PC-3 (cell line): ENCODE results near the gene TTC27.

Experiments used
- CTCF ChIP-seq: fragments of 300-600 bp; sonication (generic); conservative IDR thresholded peaks from 2 replicates; pipeline ENCODE4 v1.5.1; 2017; ENCODE audit warnings: antibody characterized with exemption, low read depth, mild to moderate bottlenecking, low read length
- EZH2 ChIP-seq: fragments of 300-600 bp; sonication (generic); IDR thresholded peaks from one replicate; pipeline ENCODE4 v1.6.1; 2017; ENCODE audit warnings: antibody characterized with exemption, mild to moderate bottlenecking, low read length; ENCODE audit not compliant: unreplicated experiment
- EZH2phosphoT487 ChIP-seq: fragments of 300-600 bp; sonication (generic); IDR thresholded peaks from 2 replicates; pipeline ENCODE4 v1.6.1; 2018; ENCODE audit warnings: mild to moderate bottlenecking, antibody characterized with exemption, low read length, borderline replicate concordance

DNA sequence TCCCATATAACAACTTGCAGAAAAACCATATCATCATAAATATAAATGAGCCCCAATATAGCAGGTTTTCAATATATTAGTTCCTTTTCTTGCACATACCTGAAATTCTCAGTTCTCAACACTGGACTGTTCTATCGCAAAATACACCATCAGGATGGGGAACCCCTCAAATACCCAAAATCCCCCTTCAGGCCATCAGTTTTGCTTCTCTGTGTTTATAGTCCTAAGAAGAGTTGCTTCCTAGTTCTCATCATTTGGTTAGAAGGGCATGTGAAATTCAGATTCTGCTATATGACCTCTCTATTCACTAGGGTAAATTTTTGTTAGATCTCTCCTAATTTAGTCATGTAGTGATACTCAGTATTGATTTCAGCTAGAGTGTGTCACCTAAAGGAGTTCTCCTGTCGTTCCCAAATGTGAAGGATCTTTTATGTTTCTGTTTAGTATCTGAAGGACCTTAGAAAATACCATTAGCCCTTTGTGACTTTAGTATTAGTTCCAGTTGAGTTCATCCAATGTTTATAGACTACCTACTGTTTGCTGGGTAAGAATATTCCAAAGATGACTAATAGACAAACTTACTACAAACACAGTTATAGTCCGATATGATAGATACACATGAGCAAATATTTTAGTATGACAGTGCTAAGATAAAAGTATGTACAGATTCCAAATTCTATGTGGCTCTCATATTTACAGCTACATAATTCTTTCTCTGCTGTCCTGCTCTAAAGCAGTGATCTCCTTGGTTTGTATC lies 115.8 kb downstream of the TTC27 start:
- TF ChIP-seq CTCF (no peak), EZH2 (no peak), EZH2phosphoT487 (no peak)
